GM18907 (cell line): Measurements from ENCODE around the gene IL37.
"Not testable (repeated sequence)": the region's sequence is repeated elsewhere in the genome, so short reads cannot be mapped to it uniquely, and the experiment has no call there.

Experiments used
- ATAC-seq: cut with Tn5 transposase; IDR thresholded peaks from one replicate; pipeline ENCODE4 v1.9.1; 2021; ENCODE audit warnings: mild to moderate bottlenecking, moderate library complexity; ENCODE audit not compliant: unreplicated experiment

The IL37 gene

GRCh38 chr2:112920923-112921532 is 10.1 kb downstream of the IL37 start:
- ATAC-seq: no peak

GRCh38 chr2:112921982-112922381 is 11.0 kb downstream of the IL37 start:
- no peak for ATAC-seq

DNA sequence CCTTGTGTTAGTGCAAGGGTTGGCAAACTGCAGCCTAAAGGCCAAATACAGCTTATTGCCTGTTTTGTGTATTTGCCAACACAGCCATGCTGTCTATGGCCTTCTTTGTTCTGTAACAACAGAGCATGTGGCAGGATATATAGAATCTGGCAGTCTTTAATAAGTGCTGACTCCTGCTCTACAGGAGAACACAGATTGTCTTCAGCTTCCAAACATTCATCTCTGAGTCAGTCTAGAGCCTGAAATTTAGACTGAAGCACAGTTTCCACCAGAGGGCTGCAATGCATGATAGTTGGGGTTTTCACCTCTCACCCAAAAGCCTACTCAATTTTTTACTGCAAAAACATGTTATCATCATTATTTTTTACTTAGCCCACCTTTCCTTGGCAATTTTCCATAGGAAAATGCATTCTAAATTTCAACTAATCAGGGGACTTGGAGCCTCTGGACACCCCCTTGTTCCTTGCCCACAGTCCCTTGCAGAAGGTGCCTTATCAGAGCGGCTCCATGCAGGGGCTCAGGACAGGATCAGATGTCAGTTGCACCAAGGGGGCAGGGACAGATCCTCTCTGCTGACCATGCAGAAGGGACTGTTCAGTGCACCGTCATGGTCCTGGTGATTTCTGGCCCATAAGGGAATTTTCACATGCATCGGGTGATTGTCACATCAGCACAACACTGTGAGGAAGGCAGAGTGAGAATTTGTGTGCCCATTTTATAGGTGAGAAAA is 12.4 kb downstream of the IL37 start:
- no peak for ATAC-seq

GRCh38 chr2:112923967-112924338 is 13.0 kb downstream of the IL37 start:
- no peak for ATAC-seq

- ATAC-seq: no peak
Measured at GRCh38 chr2:112924360-112924759, 13.4 kb downstream of the IL37 start.

- no peak for ATAC-seq
Measured at GRCh38 chr2:112924821-112925220, 13.9 kb downstream of the IL37 start.

- ATAC-seq: no peak
Measured at GRCh38 chr2:112926707-112927106, 15.7 kb downstream of the IL37 start.

GRCh38 chr2:112927745-112928144 is 16.8 kb downstream of the IL37 start:
- ATAC-seq: no peak

GRCh38 chr2:112933261-112933660 is 22.3 kb downstream of the IL37 start:
- no peak for ATAC-seq

- ATAC-seq: not testable (repeated sequence)
Measured at GRCh38 chr2:112934117-112934516, 23.2 kb downstream of the IL37 start.

DNA sequence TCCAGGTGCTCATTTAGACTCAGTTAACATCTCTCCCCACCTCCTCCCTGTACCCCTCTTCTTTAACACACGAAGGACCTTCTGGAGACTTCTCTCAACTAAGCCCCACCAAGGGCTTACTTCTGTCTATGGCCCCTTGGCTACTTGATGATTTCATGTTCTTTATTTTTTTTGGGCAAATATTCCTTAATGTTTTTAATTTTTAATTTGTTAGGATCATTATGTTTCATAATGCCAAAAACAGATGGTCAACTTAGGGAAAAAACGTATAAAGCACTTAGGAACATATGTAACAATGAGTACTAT is 25.9 kb downstream of the IL37 start:
- no peak for ATAC-seq

DNA sequence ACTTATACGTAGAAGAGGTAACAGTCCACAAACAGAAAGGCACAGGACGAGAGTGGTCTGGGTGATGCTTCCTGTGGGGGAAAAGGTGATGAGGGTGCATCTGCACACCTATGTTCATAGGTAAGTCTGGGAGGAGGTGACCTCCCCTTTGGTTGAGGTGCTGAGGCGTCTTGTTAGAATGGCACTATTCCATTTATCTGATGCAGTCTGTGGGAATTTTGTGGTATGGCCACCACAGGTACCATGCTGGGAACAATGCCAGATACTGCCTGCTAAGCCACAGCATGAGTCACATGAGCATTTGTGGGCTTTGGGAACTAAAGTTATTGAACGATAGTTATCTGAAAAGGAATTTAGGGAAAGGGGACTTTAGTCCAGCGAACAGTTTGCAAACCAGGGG is 27.9 kb downstream of the IL37 start:
- no peak for ATAC-seq

GRCh38 chr2:112939425-112939824 is 28.5 kb downstream of the IL37 start:
- ATAC-seq: no peak

DNA sequence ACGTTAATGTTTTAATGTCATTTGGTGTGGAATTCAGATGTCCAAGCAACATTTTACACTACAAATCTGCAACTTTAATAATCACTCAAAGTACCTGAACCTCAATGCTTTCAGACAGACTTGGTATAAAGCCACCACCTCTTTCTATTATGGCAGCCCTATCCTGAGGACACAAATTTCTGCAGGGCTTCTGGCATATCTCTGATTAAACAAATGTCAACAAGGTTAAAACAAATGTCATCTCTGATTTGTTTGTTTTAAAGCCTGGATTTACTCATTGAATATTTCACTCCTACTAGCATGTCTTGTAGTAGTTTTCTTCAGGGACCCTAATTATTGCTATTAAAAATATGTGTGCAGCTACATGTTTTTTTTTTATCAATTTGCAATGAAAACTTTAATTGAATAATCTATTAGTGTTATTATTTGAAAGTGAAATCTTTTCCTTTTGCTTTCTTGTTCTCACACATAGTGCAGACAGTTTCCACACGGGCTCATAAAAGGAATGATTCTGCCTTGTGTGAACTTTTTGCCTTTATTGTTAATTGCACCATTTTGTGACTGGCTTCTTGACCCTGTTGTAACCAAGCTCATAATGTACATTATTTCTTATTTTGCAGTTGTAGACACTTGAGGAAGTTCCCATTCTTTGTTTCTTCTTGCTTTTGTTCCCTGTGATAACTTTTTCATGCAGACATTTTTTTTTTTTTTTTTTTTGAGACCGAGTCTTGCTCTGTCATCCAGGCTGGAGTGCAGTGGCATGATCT is 30.1 kb downstream of the IL37 start:
- no peak for ATAC-seq

DNA sequence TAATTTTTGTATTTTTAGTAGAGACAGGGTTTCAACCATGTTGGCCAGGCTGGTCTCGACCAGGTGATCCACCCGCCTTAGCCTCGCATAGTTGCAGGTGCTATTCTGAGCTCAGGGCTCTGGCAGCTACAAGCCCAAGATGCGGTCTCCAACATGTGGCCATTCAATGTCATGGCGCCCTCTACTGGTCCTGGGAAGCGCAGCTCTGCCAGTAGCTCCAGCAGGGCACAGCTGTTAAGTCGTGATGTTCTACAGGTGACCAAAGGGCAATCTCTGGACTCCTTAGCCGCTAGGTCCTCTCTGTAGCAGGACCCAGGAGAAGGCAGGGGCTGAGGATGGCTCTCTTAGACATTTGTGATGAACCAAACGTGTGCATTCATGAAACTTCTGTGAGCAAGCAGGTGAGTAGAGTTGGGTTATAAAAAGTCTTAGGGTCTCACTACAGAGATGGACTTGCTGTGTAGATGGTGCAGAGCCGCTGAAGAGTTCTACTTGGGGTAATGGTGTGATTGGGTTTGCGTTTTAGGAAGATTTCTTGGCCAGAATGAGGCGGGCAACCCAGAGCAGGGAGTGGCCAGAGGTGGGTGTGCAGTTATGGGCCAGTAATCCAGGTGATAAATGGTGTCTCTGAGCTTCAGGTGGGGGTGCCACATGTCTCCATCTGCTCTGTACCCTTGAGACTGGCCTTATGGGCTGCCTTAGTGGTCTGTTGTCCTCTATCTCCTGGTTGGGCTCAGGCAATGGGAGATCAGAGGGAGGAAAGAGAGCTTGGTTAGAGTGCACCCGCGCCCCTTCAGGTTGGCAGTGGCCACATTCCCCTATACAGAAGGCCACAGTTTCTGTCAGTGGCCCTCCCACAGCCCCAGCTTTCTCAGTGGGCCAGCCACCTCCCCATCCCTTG is 31.0 kb downstream of the IL37 start:
- peak; percentile 76 for ATAC-seq

GRCh38 chr2:112942654-112943002 is 31.7 kb downstream of the IL37 start:
- ATAC-seq: no peak

- ATAC-seq: no peak
Measured at GRCh38 chr2:112944971-112945370, 34.0 kb downstream of the IL37 start.

DNA sequence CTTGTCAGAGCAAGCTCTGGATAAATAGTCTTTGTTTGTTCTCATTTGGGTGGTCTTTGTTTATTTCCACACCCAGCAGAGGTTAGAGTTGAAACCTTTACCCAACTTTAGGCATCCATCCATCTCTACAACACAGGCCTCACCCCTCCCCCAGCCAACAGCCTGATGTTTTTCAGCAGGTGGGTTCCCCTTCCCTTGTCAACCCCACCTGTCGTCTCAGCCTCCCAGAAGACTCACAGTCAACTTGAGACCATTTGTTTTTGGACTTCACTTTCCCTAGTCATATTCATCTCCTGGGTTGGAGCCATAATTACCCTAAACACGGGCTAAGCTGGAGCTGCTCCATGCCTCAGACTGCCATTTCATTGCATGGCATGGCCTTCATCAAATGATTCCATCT is 35.1 kb downstream of the IL37 start:
- ATAC-seq: no peak

- no peak for ATAC-seq
Measured at GRCh38 chr2:112947374-112947773, 36.4 kb downstream of the IL37 start.

DNA sequence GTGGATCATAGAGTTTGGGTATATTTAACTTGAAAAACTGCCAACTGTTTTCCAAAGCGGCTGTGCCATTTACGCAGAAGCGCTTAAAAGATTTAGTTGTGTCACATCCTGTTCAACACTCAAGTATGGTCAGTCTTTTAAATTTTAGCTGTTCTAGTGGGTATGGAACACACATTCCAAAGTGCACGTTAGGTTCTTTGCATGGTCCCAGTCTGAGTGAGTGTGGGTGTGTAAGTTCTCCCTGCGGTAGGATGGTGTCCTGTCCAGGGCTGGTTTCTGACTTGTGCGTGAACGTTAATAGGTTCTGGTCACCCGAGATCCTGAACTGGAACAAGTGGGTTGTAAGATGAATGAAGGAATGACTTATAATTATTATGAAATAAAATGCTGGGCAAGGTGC is 38.5 kb downstream of the IL37 start:
- no peak for ATAC-seq

- no peak for ATAC-seq
Measured at GRCh38 chr2:112954364-112954763, 43.4 kb downstream of the IL37 start.
